CD4-positive, alpha-beta memory T cell (primary cell): Measurements from ENCODE around the gene COX10. TPM values are rescaled to one million over a fixed set of nuclear protein-coding genes. Genes with fewer than 3 reads are reported as not detected.

Experiments used
- CTCF ChIA-PET: fragments of 350-600 bp; sonication (Branson Sonifier 250); formaldehyde crosslinking; loops from one replicate; lab custom pipeline; 2021; ENCODE audit warnings: inconsistent platforms; ENCODE audit not compliant: partially characterized antibody; lab: Charles Lee
- POLR2A ChIA-PET: fragments of 350-600 bp; sonication (Branson Sonifier 250); formaldehyde crosslinking; loops from one replicate; lab custom pipeline; 2021; ENCODE audit not compliant: partially characterized antibody; lab: Charles Lee
- DNase-seq, 5 donors: peaks; one replicate each; pipeline versions ENCODE4 v3.0.0 to v3.0.0-alpha.2; 2020 to 2022; ENCODE audit warnings: mixed read lengths in 1 of 5
- H3K27ac ChIP-seq: one replicate; pipeline ENCODE4 v1.7.0; 2013; ENCODE audit warnings: low read depth, low read length
- H3K27me3 ChIP-seq: 2 replicates; pipeline ENCODE4 v1.7.0; 2013; ENCODE audit warnings: mild to moderate bottlenecking, low read length, moderate library complexity; ENCODE audit not compliant: insufficient read depth
- H3K36me3 ChIP-seq: 2 replicates; pipeline ENCODE4 v1.7.0; 2013; ENCODE audit warnings: mild to moderate bottlenecking, low read length, moderate library complexity; ENCODE audit not compliant: insufficient read depth
- H3K4me1 ChIP-seq: 2 replicates; pipeline ENCODE4 v1.7.0; 2013; ENCODE audit warnings: mild to moderate bottlenecking, low read length, moderate library complexity; ENCODE audit not compliant: insufficient read depth
- H3K4me3 ChIP-seq, 2 donors: one replicate each; pipeline ENCODE4 v1.7.0; 2013; ENCODE audit warnings: low read length in 2 of 2, mild to moderate bottlenecking in 1 of 2
- H3K9me3 ChIP-seq, 2 donors: one replicate each; pipeline ENCODE4 v1.7.0; 2013; ENCODE audit warnings: low read length in 2 of 2, control low read depth in 1 of 2; ENCODE audit not compliant: control insufficient read depth in 1 of 2
- H3K27ac Mint-ChIP-seq, 7 donors: one replicate each; pipeline ENCODE4 v1.8.0; 2020 to 2021; ENCODE audit warnings: mixed read lengths in 7 of 7, mild to moderate bottlenecking in 6 of 7, inconsistent platforms in 3 of 7, moderate library complexity in 3 of 7
- H3K27me3 Mint-ChIP-seq, 2 donors: one replicate each; pipeline ENCODE4 v1.8.0; 2020 to 2021; ENCODE audit warnings: mixed read lengths in 2 of 2
- H3K36me3 Mint-ChIP-seq, 2 donors: one replicate each; pipeline ENCODE4 v1.8.0; 2020 to 2021; ENCODE audit warnings: mixed read lengths in 2 of 2, inconsistent platforms in 1 of 2, mild to moderate bottlenecking in 1 of 2
- H3K4me1 Mint-ChIP-seq, 4 donors: one replicate each; pipeline ENCODE4 v1.8.0; 2020 to 2021; ENCODE audit warnings: mixed read lengths in 4 of 4, mild to moderate bottlenecking in 1 of 4
- H3K4me3 Mint-ChIP-seq, 8 donors: one replicate each; pipeline ENCODE4 v1.8.0; 2020 to 2021; ENCODE audit warnings: mixed read lengths in 8 of 8, mild to moderate bottlenecking in 7 of 8, moderate library complexity in 6 of 8, inconsistent platforms in 3 of 8
- H3K9me3 Mint-ChIP-seq, 8 donors: one replicate each; pipeline ENCODE4 v1.8.0; 2020 to 2021; ENCODE audit warnings: mixed read lengths in 8 of 8, mild to moderate bottlenecking in 5 of 8, inconsistent platforms in 3 of 8, moderate library complexity in 1 of 8
- intact Hi-C: fragments of 100-400 bp; cut with micrococcal nuclease; formaldehyde crosslinking; loops from one replicate; pipeline ENCODE4 v1.15.1; 2023
- polyA plus RNA-seq, 2 donors: library from polyadenylated mRNA; unstranded; fragments of 300-500 nt; fragmentation: Illumina TruSeq; gene quantifications; one replicate each; pipeline ENCODE4 v1.2.3, GENCODE V29; 2021
- total RNA-seq, 2 experiments: library from RNA; stranded (reverse); gene quantifications; one replicate each; pipeline ENCODE4 v1.2.3, GENCODE V29; 2021

COX10 gene
- total and polyA plus RNA-seq, 4 experiments from 2014 or later: 16.9 to 34.8 (median 20.4) TPM

DNA sequence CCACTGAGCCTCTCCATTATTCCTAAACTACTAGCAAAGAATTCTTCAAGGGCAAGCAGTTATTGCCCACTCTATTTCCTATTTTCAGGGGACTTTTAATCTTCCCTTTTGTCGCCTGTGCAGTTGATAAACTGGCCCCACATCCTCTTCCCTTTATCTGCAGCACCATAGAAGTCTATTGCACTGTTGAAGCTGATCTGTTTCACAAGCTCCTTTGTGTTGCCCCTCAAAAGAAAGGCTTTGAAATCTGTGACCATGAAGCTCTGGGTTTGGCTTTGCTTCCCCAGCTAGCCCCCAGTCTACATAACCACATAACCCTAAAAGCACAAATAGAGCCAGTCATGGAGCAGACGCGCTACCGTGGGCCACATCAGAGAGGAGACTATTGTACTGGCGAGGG is 130.3 kb downstream of the COX10 start:
- Histone ChIP-seq H3K36me3 (no peaks in the 10 kb centered on the region), H3K27me3 (no peaks in the 10 kb centered on the region), H3K4me1 (peaks cover 100% of the 10 kb centered on the region), H3K4me3 (peak overlapping the region in 1 of 2 donors; percentile 6), H3K9me3 (no peaks in the 10 kb centered on the region), H3K27ac (peak overlapping the region; percentile 20)
- Mint-ChIP-seq H3K36me3 (no peaks in the 10 kb centered on the region), H3K4me1 (peaks cover 87 to 100% (median 95%) of the 10 kb centered on the region in 4 donors), H3K9me3 (peaks cover 0 to 2% (median 0%) of the 10 kb centered on the region in 8 donors), H3K27ac (peak overlapping the region; percentile 87 to 97 (median 89)), H3K27me3 (no peaks in the 10 kb centered on the region), H3K4me3 (peak overlapping the region; percentile 51 to 91 (median 74))
- no peak for DNase-seq
- POLR2A ChIA-PET: interaction anchor here (1.0 to 8.0 kb wide), 3 partner anchors 56 to 130 kb away, joined by 3 to 144 read pairs (median 6); partner anchors contain the start of genes COX10 and HS3ST3B1
- intact Hi-C loops: no loop called here
- CTCF ChIA-PET: interaction anchor here (0.9 to 7.9 kb wide), 5 partner anchors 16 to 110 kb away, joined by 3 to 59 read pairs (median 3); partner anchors contain the start of gene HS3ST3B1

DNA sequence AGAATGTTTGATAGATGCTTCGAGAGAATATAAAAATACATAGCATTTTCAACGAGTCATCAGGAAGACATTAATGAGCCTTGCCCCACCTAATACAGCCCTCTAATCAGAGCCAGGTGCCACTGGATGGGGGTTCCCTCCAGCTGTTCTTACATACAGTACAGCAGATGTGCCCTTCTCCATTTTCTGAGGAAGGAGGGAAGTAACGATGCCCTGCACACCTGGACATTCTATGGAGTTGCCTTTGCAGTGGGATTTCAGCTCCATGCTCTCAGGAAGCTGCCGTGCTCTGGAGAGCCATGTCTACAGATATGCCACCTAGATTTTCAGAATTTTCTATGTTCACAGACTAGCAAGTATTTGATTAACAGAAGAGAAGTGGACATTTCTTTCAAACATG is 131.1 kb downstream of the COX10 start:
- ChIA-PET CTCF (interaction anchor here (1.3 to 7.9 kb wide), 3 partner anchors 93 to 102 kb away, joined by 3 to 59 read pairs (median 7); partner anchors contain the start of gene HS3ST3B1), POLR2A (interaction anchor here (1.0 to 8.0 kb wide), 5 partner anchors 56 to 131 kb away, joined by 3 to 144 read pairs (median 6); partner anchors contain the start of genes COX10 and HS3ST3B1)

GRCh38 chr17:14201021-14201987 is 132.0 kb downstream of the COX10 start:
- peaks cover 100% of the 10 kb centered on the region for H3K4me1 ChIP-seq
- peak overlapping the region; percentile 0 to 11 for H3K4me3 ChIP-seq
- peak overlapping the region; percentile 60 for H3K27ac ChIP-seq
- intact Hi-C loops: loop anchor here (1.0 to 10.0 kb wide), 6 partner anchors 99 to 1187 kb away; partner anchors contain the start of genes COX10 and ELAC2
- DNase-seq: peak; percentile 73 to 88 (median 80)
- POLR2A ChIA-PET: interaction anchor here (0.8 to 8.0 kb wide), 8 partner anchors 11 to 227 kb away, joined by 3 to 144 read pairs (median 4); partner anchors contain the start of genes COX10 and HS3ST3B1
- peaks cover 0 to 4% (median 0%) of the 10 kb centered on the region in 8 donors for H3K9me3 Mint-ChIP-seq
- CTCF ChIA-PET: interaction anchor here (0.9 to 7.9 kb wide), 4 partner anchors 92 to 131 kb away, joined by 3 to 59 read pairs (median 3); partner anchors contain the start of gene HS3ST3B1
- H3K36me3 ChIP-seq: no peaks in the 10 kb centered on the region
- peak overlapping the region; percentile 89 to 98 (median 95) for H3K27ac Mint-ChIP-seq
- H3K36me3 Mint-ChIP-seq: peaks cover 0 to 3% of the 10 kb centered on the region in 2 donors
- no peaks in the 10 kb centered on the region for H3K27me3 Mint-ChIP-seq
- H3K4me3 Mint-ChIP-seq: peak overlapping the region; percentile 56 to 90 (median 78)
- no peaks in the 10 kb centered on the region for H3K27me3 ChIP-seq
- no peaks in the 10 kb centered on the region for H3K9me3 ChIP-seq
- H3K4me1 Mint-ChIP-seq: peaks cover 88 to 100% (median 97%) of the 10 kb centered on the region in 4 donors

More for the DNA sequence above, 131.1 kb downstream of the COX10 start:
- Histone ChIP-seq H3K36me3 (no peaks in the 10 kb centered on the region), H3K9me3 (no peaks in the 10 kb centered on the region), H3K4me1 (peaks cover 100% of the 10 kb centered on the region), H3K27me3 (no peaks in the 10 kb centered on the region), H3K27ac (peak overlapping the region; percentile 60), H3K4me3 (peak overlapping the region in 1 of 2 donors; percentile 6)
- H3K4me1 Mint-ChIP-seq: peaks cover 88 to 100% (median 96%) of the 10 kb centered on the region in 4 donors
- H3K9me3 Mint-ChIP-seq: peaks cover 0 to 2% (median 0%) of the 10 kb centered on the region in 8 donors
- intact Hi-C loops: loop anchor here (2.0 to 10.0 kb wide), 4 partner anchors 228 to 1186 kb away; partner anchors contain the start of gene ELAC2
- H3K27me3 Mint-ChIP-seq: no peaks in the 10 kb centered on the region
- DNase-seq: no peak
- no peaks in the 10 kb centered on the region for H3K36me3 Mint-ChIP-seq
- peak overlapping the region; percentile 89 to 98 (median 95) for H3K27ac Mint-ChIP-seq
- peak overlapping the region in 7 of 8 donors; percentile 69 to 90 (median 78) for H3K4me3 Mint-ChIP-seq

DNA sequence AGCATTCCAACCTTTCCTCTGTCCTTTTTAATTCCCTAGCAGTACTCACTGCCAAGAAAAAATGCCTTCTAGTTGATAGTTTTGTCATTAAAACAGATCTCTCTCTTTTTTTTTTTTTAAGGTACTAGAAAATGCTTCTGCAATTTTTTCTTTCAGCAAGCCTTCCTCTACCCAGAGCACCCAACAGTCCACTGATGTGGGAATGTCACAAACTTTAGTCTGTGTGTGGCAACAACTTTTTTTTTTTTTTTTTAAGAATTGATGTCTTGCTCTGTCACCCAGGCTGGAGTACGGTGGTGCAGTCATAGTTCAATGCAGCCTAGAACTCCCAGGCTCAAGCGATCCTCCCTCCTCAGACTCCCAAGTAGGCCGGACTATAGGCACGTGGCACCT is 132.7 kb downstream of the COX10 start:
- H3K4me3 Mint-ChIP-seq: peak overlapping the region; percentile 52 to 90 (median 78)
- no peak overlapping the region for H3K4me3 ChIP-seq
- no peaks in the 10 kb centered on the region for H3K9me3 ChIP-seq
- H3K4me1 ChIP-seq: peaks cover 100% of the 10 kb centered on the region
- no peak for DNase-seq
- H3K27ac ChIP-seq: peak overlapping the region; percentile 60
- H3K36me3 ChIP-seq: no peaks in the 10 kb centered on the region
- peaks cover 0 to 3% of the 10 kb centered on the region in 2 donors for H3K36me3 Mint-ChIP-seq
- ChIA-PET CTCF (interaction anchor here (0.9 to 7.9 kb wide), 3 partner anchors 97 to 132 kb away, joined by 3 to 59 read pairs (median 3); partner anchors contain the start of gene HS3ST3B1), POLR2A (interaction anchor here (1.0 to 8.0 kb wide), 6 partner anchors 12 to 132 kb away, joined by 3 to 144 read pairs (median 4); partner anchors contain the start of genes COX10 and HS3ST3B1)
- peaks cover 82 to 100% (median 92%) of the 10 kb centered on the region in 4 donors for H3K4me1 Mint-ChIP-seq
- peak overlapping the region; percentile 89 to 98 (median 95) for H3K27ac Mint-ChIP-seq
- no peaks in the 10 kb centered on the region for H3K27me3 ChIP-seq
- no peaks in the 10 kb centered on the region for H3K27me3 Mint-ChIP-seq
- H3K9me3 Mint-ChIP-seq: peaks cover 0 to 4% (median 0%) of the 10 kb centered on the region in 8 donors
- intact Hi-C loops: loop anchor here (1.0 to 10.0 kb wide), 6 partner anchors 98 to 1187 kb away; partner anchors contain the start of genes COX10 and ELAC2

- intact Hi-C loops: loop anchor here (5.0 to 10.0 kb wide), 3 partner anchors 378 to 1188 kb away; partner anchors contain the start of gene ELAC2
- no peaks in the 10 kb centered on the region for H3K27me3 ChIP-seq
- peak in 1 of 5 donors; percentile 46 for DNase-seq
- peaks cover 98% of the 10 kb centered on the region for H3K4me1 ChIP-seq
- Mint-ChIP-seq H3K27me3 (no peaks in the 10 kb centered on the region), H3K4me3 (peak overlapping the region; percentile 43 to 90 (median 76)), H3K27ac (peak overlapping the region; percentile 89 to 98 (median 95)), H3K4me1 (peaks cover 80 to 100% (median 91%) of the 10 kb centered on the region in 4 donors), H3K36me3 (peaks cover 2 to 7% of the 10 kb centered on the region in 2 donors), H3K9me3 (peaks cover 0 to 4% (median 0%) of the 10 kb centered on the region in 8 donors)
- no peak overlapping the region for H3K4me3 ChIP-seq
- H3K27ac ChIP-seq: peak overlapping the region; percentile 60
- H3K9me3 ChIP-seq: no peaks in the 10 kb centered on the region
- CTCF ChIA-PET: interaction anchor here (0.8 to 1.5 kb wide), 13 partner anchors 11 to 356 kb away, joined by 3 to 26 read pairs (median 4); partner anchors contain the start of gene HS3ST3B1
- POLR2A ChIA-PET: interaction anchor here (0.6 to 1.4 kb wide), 7 partner anchors 52 to 135 kb away, joined by 3 to 21 read pairs (median 4); partner anchors contain the start of genes COX10 and HS3ST3B1
- no peaks in the 10 kb centered on the region for H3K36me3 ChIP-seq
These were observed 133.3 kb downstream of the COX10 start for GRCh38 chr17:14202388-14203166.
